Limb (tissue), 2 donors: Measurements from ENCODE around the gene DNAJC5G.
"Not testable (repeated sequence)": the region's sequence is repeated elsewhere in the genome, so short reads cannot be mapped to it uniquely, and the experiment has no call there.

Experiments
- DNase-seq, 2 donors: peaks; one replicate each; pipeline ENCODE4 v3.0.0-alpha.2; 2016; ENCODE audit errors: extremely low spot score in 2 of 2

The DNAJC5G gene

GRCh38 chr2:27307545-27308358, 32.5 kb downstream of the DNAJC5G start:
- peak in 1 of 2 donors; percentile 52 for DNase-seq

GRCh38 chr2:27308359-27308881, 33.2 kb downstream of the DNAJC5G start, which contains the start of gene UCN:
Gene UCN (minus strand): TSS chr2:27308445. CDS start chr2:27307895, 550 bp downstream.
- DNase-seq, result peak; percentile 42 to 78

- DNase-seq, result no peak
Measured at GRCh38 chr2:27309651-27310050, 34.4 kb downstream of the DNAJC5G start.

- no peak for DNase-seq
Measured at GRCh38 chr2:27312152-27312551, 36.9 kb downstream of the DNAJC5G start.

- no peak for DNase-seq
Measured at GRCh38 chr2:27313882-27314645, 38.8 kb downstream of the DNAJC5G start.

- no peak for DNase-seq
Measured at GRCh38 chr2:27314709-27315108, 39.5 kb downstream of the DNAJC5G start.

- no peak for DNase-seq
Measured at GRCh38 chr2:27315122-27315521, 39.9 kb downstream of the DNAJC5G start.

GRCh38 chr2:27316655-27317412, 41.6 kb downstream of the DNAJC5G start:
- DNase-seq, result no peak

GRCh38 chr2:27319839-27320238, 44.6 kb downstream of the DNAJC5G start:
- not testable (repeated sequence) for DNase-seq

- DNase-seq, result no peak
Measured at GRCh38 chr2:27320958-27321543, 45.8 kb downstream of the DNAJC5G start.

- no peak for DNase-seq
Measured at GRCh38 chr2:27322301-27322765, 47.1 kb downstream of the DNAJC5G start.

GRCh38 chr2:27322766-27323595, 47.7 kb downstream of the DNAJC5G start, which contains the start of gene MPV17:
Gene MPV17 (minus strand): TSS chr2:27323097. CDS start chr2:27322517, 580 bp downstream.
- DNase-seq, result peak; percentile 93

- DNase-seq, result no peak
Measured at GRCh38 chr2:27323596-27324285, 48.5 kb downstream of the DNAJC5G start.

GRCh38 chr2:27324720-27325119, 49.5 kb downstream of the DNAJC5G start:
- no peak for DNase-seq
